GM20431 (cell line): Measurements from ENCODE around the gene GDF2.

ENCODE experiments used
- in situ Hi-C: fragments of 300-500 bp; cut with MseI, MboI; formaldehyde crosslinking; loops from one replicate; pipeline ENCODE4 v1.15.0; 2020; ENCODE audit warnings: low sequenced_read_pairs; ENCODE audit not compliant: unreplicated experiment

Gene GDF2

DNA sequence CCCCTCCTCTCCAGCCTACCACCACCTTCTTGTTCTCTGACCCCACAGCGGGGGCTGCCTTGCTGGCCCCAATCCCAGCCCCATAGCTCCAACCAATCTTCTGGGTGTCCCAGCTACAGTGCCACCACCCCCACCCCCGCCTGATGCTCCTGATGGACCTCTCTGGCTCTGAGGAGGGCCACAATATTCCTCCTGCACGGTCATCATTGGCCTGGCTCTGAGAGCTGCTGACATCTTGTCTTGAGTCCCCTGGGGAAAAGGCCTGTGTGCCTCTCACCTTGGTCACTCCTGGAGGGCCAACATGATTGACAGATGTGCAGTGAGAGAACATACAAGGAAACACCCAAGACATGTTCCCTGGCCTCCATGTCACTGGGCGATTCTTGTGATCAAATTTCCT lies 7.6 kb downstream of the GDF2 start:
- in situ Hi-C loops = no loop called here

DNA sequence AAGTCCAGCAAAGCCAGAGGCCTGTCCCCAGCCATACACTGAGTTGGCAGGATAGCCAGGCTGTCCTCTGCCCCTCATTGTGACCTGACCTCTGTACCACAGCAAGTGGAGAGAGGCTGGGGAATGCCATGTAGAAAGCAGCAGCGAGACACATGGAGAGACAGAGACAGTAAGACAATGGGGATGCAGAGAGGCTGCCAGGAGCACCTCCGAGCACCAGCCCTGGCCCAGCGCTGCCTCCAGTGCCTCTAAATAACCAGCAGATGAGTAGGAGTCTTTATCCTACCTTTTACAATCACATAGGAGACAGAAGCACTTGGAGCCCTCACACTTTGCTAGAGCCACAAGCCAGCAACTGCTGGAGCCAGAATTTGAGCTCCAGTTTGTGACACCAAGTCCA lies 8.1 kb downstream of the GDF2 start:
- in situ Hi-C loops = no loop called here

DNA sequence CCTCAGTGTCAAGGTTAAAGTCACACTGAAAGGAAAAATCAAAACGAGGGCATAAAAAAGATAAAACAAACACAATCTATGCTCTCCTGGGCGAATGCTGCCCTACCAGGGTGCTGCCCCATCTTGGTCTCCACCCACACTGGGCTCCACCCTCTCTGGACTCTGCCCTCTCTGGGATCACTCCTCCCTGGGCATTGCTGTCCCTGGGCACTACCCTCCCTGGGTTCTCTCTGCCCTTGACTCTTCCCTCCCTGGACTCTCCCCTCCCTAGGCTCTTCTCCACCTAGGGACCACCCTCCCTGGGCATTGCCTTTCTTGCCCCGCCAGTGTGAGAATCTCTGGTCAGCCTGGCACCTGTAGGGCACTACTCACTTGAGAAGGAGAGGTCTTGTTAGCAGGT lies 8.6 kb downstream of the GDF2 start:
- in situ Hi-C loops = no loop called here

DNA sequence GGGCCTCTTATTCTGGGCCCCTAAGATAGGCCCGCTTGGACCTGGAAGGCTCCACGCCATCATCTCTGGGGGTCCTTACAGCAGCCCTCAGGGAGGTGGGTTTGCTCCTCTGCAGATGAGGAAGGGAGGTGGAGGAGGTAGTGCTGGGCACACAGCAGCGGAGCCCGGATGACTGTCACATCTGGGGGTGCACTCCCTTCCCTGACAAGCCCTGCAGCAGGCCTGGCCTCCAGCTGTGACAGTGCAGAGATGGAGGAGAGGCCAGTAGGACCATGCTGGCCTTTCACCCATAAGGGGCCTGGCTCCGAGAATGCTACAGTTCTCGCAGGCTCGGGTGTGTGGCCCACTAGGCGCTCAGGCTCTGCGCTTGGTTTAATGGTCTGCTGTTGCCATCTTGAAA lies 9.2 kb downstream of the GDF2 start:
- in situ Hi-C loops = no loop called here

DNA sequence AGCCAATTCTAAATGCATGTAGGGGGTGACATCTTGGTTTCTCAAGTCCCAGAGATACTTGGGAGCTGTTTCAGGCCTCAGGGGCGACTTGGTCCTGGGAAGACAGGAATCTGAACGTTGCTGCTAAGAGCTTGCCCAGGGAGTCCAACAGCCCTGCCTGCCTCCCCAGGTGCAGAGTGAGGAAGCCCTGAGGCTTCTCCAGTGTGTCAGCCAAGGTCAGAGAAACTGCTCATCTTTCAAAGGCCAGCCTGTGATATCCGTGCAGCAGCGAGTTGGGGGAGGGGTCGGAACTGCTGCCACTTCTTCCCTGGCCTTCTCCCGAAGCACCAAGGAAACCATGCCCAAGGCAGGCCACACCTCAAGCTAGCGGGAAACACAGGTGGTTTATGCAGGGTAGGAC lies 9.7 kb downstream of the GDF2 start:
- in situ Hi-C loops = no loop called here

DNA sequence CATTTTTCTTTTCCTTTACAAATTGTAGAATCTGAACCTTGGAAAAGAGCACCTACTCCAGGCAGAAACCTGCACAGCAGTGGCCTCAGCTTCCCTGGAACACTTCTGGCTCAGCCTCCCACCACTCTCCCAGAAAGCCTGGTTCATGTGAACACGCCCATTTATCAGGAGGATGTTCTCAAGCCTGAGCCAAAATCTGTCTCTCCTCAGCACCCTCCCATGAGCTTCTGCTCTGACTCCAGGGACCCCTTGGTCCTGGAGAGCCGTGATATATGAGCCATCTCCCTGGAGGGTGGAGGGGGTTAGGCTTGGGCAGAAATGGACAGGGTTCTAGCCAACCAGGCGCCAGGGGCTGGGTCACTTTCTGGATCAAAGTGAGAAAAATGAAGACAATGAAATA lies 10.1 kb downstream of the GDF2 start:
- in situ Hi-C loops = no loop called here

DNA sequence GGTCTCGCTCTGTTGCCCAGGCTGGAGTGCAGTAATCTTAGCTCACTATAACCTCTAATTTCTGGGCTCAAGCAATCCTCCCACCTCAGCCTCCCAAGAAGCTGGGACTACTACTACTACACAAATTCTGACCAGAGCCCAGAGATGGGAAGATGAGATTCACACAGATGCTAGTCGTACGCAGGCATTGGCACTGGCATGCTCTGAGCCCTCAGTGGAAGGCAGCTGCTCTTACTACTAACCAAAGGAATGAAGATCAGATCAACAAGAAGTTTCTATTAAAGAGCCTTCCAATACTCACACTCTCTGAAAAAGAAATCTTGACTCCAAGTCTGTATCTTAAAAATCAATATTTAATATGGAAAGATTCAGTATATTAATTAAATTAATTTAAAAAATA lies 10.7 kb downstream of the GDF2 start:
- in situ Hi-C loops = no loop called here

DNA sequence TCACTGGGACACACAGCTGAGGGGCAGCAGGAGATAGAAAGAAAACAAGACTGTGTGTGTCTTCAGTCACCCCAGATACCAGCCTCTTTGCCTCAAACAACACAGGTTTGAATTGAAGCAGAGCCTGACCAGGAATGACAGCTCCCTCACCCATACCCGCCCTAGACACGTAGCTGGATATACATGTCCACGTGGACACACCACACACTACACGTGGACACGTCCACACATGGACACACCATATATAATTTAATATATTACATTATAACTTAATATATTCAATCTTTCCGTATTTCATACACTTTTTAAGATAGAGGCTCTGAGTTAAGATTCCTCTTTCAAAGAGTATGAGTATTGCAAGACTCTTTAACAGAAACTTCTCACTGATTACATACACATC lies 11.3 kb downstream of the GDF2 start:
- in situ Hi-C loops = no loop called here

DNA sequence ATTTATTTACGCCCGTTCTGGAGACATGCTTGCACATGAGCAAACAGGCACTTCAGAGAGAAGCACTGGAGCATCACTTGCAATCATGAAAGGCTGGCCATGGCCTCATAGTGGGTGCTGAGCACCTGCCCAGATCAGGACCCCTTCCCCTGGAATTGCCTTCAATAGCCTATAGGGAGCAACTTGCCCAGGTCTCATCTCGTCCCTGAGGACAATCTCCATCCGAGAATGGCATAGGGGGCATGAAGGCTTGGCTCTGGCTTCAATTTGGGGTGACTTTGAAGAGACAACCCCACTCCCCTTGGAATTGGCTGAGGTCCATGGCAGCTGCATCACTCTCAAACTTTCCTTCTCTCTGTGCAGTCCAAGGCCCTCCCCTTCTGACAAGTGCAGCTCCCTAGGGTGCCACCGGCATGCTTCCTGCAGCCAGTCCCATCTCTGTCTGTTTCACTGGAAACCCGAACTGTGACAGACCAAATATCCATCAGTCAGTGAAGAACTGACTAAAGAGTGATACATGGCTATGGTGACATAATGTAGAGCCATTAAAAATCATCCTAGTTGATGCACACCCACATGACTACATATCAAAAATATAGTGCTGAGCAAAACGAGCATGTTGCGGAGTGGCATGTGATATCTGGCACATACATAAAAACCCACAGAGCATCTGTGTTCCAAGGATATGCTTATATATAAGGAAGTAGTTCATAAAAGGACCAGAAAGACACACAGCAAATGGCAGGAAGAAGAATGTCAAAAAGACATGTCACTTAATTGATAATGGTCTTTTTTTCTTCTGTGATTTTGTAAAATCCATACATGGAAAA lies 12.4 kb downstream of the GDF2 start:
- in situ Hi-C loops = no loop called here

DNA sequence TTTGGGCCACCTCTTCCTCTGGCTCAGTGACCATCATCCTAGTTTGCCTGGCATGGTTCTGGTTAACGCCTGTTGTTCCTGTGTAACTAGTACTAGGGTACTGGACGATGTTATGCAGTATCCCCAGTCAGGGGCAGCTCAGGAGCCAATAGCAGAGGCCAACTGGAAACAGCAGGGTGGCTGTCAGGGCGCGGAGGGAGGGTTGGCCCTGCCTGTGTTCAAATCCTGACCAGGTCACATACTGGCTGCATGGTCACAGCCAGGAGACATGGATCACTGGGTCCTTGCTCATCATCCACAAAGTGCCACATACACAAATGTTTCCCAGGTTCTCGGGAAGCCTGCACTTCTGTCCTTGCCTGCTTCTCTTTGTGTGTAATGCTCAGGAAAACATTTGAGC lies 13.7 kb downstream of the GDF2 start:
- in situ Hi-C loops = no loop called here

DNA sequence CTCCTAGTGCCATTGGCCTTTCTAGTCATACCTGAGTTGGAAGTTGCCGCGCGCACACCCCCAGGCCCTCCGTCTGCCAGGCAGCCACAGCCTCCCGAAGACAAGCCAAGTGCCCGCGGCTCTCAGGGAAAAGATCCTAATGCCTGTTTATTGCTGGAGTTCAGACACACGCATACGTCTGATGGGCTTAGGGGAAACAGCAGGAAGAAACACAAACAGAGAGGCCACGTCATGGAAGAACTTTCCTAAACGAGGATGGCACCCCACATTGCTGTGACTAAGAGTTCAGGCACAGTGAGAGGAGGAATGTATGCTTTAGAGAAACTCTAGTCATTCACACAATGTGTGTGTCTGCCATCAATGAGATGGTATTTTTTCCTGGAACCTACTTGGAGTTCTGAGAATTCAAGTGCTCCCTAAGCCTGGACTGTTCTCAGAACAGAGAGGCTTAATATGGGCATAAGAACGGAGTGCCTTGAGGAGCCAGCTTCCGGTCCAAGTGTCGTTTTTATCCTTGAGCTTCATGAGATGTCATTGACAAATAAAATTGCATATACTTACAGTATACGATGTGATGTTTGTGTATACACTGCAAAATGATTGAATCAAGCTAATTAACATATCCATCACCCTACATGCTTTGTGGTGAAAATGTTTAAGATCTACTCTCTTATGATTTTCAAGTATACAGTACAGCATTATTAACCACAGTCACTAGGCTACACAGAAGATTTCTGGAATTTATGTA lies 14.3 kb downstream of the GDF2 start:
- in situ Hi-C loops = no loop called here

DNA sequence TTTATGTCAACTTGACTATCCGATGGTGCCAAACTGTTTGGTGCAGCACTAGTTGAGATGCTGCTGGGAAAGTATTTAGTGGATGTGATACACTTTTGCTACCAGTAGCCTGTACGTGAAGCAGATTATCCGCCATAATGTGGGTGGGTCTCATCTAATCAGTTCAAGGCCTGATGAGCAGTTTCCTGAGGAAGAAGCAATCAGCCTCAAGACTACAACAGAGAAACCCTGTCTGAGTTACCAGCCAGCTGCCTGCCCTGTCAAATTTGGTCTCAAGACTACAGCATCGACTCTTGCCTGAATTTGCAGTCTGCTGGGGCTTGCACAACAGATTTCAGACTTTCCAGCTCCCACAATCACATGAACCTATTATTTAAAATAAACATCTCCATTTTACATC lies 15.1 kb downstream of the GDF2 start:
- in situ Hi-C loops = no loop called here

DNA sequence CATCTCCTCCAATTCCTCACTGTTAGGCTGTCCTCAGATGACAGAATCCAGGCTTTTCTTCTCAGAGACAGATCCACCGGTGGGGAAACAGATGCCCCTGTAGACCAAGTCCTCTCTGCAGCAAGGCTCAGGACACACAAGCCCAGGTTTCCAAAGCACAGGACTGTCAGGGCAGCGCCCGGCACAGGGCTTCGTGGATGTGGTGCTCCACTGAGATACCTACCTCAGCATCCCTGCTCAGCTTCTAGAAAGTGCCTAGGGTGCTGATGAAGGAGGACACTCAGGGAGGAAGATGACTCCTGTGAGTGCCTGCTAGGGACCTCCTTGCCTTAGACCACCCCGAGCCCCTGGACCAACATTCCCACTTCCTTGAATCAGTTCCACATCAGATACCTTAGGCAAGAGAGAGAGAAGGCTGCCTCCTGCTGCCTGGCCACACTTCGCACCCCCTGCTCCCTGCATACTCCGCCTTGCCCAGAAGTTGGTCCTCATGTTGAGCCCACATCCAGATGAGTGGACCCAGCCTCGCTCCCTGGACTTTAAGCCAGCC lies 17.0 kb downstream of the GDF2 start:
- in situ Hi-C loops = no loop called here

DNA sequence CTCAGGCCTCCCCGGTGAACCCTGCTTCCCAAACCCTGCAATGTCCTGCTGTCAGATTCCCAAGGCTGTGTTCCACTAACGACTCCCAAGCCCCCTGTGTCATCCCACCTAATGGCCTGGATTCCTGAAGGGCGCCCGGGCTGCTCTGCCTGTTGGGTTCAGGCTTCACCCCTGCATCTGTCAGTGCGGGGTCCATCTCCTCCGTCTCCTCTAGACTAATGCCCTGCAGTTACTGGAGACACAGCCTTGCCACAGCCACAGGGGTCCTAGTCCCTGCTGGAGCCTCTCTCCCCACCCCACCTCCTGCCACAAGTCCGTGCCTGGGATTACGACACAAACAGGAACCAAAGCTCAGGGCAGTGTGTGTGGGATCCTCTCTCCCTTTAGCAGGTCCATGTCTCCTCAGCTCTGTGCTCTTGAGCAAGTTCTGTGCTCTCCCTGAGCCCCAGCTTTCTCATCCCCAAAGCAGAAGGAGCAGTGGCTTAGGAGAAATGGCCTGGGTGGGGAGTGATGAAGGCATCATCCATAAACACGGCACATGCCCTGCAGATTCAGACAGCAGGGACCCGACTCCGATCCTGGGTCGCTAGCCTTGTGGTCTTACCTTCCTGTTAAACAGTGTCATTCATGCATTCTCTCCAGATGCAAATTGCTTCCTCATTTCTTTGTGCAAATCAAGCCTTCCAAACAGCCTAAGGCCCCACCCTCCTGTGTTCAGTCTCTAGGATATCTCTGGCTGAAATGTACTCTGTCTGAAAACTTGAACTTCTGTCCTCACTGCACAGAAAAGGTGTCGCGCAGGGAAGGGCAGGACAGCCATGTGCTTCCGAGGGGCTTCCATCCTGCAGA lies 17.7 kb downstream of the GDF2 start:
- in situ Hi-C loops = no loop called here

DNA sequence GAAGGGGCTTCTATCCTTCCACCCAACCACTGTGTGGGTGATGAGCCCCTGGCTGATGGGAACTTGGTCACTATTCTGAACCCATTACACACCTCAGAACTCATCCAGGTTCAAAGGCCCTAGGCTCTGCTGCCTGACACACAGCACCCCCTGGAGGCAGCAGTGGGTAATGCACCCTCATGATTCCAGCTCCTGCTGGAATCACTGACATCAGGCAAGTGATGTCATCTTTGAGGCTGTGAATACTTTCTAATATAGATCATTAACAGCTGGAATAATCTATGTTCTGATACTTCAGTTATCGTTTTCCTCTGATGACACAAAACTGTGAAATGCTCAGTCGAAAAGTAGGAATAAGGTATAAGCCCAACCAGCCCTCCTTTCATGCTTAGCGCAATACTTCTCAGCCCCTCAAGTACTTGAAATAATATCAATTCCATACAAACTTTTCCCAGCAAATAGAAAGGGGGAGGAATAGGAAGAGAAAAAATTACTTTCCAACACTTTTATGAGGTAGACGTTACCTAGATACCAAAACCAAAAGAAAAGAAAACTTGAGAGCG lies 18.4 kb downstream of the GDF2 start:
- in situ Hi-C loops = no loop called here

DNA sequence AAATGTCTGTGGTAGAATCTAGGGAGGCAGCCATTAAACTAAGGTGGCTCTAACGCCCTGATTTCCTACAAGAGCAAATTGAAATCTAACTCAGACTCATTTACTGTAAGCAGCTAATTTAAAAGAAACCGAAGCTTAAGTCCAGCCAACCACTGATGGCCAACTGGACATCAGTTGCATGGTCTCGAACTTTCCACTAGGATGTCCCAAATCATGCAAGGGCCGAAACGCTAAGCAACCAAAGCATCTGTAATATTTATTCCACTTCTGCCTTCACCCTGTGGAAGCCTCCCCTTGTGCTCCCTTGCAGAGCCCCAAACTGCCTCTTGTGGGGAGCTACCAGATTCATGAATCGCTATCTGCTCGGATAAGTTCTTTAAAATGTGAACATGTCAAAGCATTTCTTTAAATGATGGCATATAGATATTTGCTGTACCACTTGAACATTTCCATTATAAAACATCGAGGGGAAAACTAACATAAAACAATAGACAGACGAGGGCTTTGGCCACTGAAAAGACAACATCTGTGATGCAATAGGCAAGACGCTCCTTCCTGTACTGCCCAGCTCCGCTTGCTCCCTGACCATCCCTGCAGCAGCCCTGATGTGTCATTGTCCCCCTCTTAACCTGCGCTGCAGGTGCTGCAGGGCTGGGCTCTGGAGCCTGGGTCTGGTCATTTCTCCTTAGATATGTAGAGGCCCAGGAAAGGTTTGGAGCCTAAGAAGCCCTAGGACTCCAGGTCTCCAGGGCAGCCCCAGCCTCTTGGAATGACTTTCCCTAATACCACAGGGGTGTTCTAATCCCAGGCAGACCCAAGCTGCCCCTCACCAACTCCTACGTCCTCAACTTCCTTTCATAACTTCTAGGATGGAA lies 23.0 kb downstream of the GDF2 start:
- in situ Hi-C loops = no loop called here

DNA sequence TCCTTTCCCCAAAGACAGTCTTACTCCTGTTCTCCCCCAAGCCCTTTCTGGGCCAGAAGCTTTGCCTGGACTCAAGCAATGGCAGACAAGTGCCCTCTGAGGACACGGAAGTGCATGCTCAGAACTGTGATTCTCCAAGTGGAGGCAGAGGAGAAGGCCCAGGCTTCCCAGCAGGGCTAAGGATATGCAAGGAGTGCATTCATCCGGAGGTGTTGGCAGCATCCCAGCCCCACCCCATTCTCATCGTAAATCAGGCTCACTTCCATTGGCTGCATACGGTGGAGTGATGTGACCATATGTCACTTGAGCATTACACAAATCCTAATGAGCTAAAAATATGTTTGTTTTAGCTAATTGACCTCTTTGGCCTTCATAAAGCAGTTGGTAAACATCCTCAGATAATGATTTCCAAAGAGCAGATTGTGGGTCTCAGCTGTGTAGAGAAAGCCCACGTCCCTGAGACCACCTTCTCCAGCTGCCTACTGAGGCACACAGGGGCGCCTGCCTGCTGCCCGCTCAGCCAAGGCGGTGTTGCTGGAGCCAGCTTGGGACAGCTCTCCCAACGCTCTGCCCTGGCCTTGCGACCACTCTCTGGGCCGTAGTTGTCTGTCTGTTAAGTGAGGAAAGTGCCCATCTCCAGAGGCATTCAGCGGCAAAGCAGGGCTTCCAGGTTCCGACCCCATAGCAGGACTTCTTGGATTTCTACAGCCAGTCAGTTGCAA lies 24.5 kb downstream of the GDF2 start:
- in situ Hi-C loops = no loop called here

DNA sequence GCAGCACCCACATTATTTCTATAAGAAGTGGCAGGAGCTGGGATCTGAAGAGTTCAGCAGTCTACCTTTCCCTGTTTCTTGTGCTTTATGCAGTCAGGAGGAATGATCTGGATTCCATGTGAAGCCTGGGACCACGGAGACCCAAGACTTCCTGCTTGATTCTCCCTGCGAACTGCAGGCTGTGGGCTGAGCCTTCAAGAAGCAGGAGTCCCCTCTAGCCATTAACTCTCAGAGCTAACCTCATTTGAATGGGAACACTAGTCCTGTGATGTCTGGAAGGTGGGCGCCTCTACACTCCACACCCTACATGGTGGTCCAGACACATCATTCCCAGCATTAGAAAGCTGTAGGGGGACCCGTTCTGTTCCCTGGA lies 25.0 kb downstream of the GDF2 start:
- in situ Hi-C loops = no loop called here
